Bronchial epithelial cell (primary cell): ENCODE measurements around the gene LRRC17. TPM values are rescaled to one million over a fixed set of nuclear protein-coding genes. Genes with fewer than 3 reads are reported as not detected.

Experiments
- DNase-seq: peaks from one replicate; pipeline ENCODE4 v3.0.0-alpha.2; 2010; ENCODE audit warnings: low read depth
- FAIRE-seq: peaks from 2 replicates; lab custom pipeline; 2011; peaks lifted over from hg19 to GRCh38; lab: Jason Lieb, UNC
- H3K27me3 ChIP-seq: 2 replicates; pipeline ENCODE4 v1.5.1; 2011; ENCODE audit warnings: low read length; ENCODE audit not compliant: control insufficient read depth, insufficient read depth
- H3K36me3 ChIP-seq: 2 replicates; pipeline ENCODE4 v1.5.1; 2011; ENCODE audit warnings: low read length; ENCODE audit not compliant: control insufficient read depth, insufficient read depth
- H3K4me3 ChIP-seq: 2 replicates; pipeline ENCODE4 v1.5.1; 2011; ENCODE audit warnings: mild to moderate bottlenecking, low read depth, low read length, control low read depth
- CTCF ChIP-seq: IDR thresholded peaks from 2 replicates; pipeline ENCODE4 v1.5.1; 2011; ENCODE audit warnings: mild to moderate bottlenecking, moderate library complexity, low read length, control low read depth, inconsistent platforms; ENCODE audit not compliant: insufficient read depth, severe bottlenecking
- total RNA-seq: library from RNA; depleted of rRNA; stranded (reverse); fragments of >200 nt; gene quantifications from 2 replicates; pipeline ENCODE4 v1.2.1, GENCODE V29; 2014

LRRC17 gene
- total RNA-seq, 1 donor from 2014 or later: 0.26 TPM

GRCh38 chr7:102935450-102936115 lies 22.8 kb downstream of the LRRC17 start:
- no peak for FAIRE-seq
- H3K27me3 ChIP-seq: no peaks in the 10 kb centered on the region
- no peak for DNase-seq
- H3K4me3 ChIP-seq: no peak overlapping the region
- TF ChIP-seq CTCF: no peak
- H3K36me3 ChIP-seq: no peaks in the 10 kb centered on the region

- no peak for DNase-seq
- Histone ChIP-seq H3K36me3 (no peaks in the 10 kb centered on the region), H3K27me3 (no peaks in the 10 kb centered on the region), H3K4me3 (no peak overlapping the region)
- FAIRE-seq: no peak
- TF ChIP-seq CTCF: no peak
Measured at GRCh38 chr7:102938679-102939078, 25.9 kb downstream of the LRRC17 start.

- H3K27me3 ChIP-seq: no peaks in the 10 kb centered on the region
- FAIRE-seq (no peak), DNase-seq (no peak)
- TF ChIP-seq CTCF: no peak
- no peak overlapping the region for H3K4me3 ChIP-seq
- no peaks in the 10 kb centered on the region for H3K36me3 ChIP-seq
Measured at GRCh38 chr7:102942181-102942866, 29.5 kb downstream of the LRRC17 start.

- no peak overlapping the region for H3K4me3 ChIP-seq
- DNase-seq (no peak), FAIRE-seq (no peak)
- no peaks in the 10 kb centered on the region for H3K27me3 ChIP-seq
- no peak for TF ChIP-seq CTCF
- H3K36me3 ChIP-seq: no peaks in the 10 kb centered on the region
Measured at GRCh38 chr7:102942868-102943267, 30.1 kb downstream of the LRRC17 start.

GRCh38 chr7:102943423-102944169 lies 30.8 kb downstream of the LRRC17 start:
- DNase-seq (peak; percentile 27), FAIRE-seq (no peak)
- Histone ChIP-seq H3K4me3 (no peak overlapping the region), H3K36me3 (no peaks in the 10 kb centered on the region), H3K27me3 (no peaks in the 10 kb centered on the region)
- no peak for TF ChIP-seq CTCF
